ENCODE results near the gene MTA2. TPM values are rescaled to one million over a fixed set of nuclear protein-coding genes. Genes with fewer than 3 reads are reported as not detected.

Gene MTA2

GRCh38 chr11:62544581-62545436, 56.9 kb downstream of the MTA2 start:
- no peak overlapping the region for H4K8ac ChIP-seq (ENCODE audit: low read depth, low read length)
- no peak for DNase-seq (ENCODE audit: low spot score)

DNA sequence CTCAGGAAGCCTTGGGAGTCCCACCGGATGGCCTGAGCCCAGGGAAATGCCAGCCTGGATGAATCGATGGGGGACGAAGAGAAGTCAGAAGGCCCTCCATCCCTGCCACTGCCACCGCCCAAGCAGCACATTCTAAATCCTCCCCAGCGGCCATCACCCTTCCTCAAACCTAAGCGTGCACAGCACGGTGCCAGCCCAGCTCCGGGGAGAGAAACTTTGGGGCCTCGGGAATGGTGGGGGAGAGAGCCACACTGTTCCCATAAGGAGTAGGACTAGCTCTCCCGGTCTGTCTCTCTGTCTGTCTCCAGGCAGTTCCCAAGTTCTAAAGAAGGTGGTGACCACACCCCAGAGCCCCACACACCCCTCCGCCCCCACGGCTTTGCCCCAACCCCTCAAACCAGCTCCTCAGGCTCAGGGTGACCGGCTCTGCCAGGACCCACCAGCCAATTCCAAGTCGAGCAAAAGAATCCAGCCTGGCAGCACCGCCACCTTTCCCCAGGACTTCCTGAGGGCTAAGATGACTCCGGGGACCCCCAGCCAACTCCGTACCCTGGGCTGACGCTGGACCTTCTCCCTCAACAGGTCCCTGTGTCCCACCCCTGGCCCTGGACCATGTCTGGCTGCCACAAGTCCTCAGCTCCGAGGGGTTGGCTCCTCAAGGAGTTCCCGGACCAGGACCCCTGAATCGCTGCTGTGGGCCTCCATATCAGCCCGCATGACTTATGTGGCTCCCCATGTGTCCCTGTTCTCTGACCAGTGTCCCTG, 57.8 kb downstream of the MTA2 start:
- H2AK5ac ChIP-seq (ENCODE audit: low read depth, low read length), result peak overlapping the region; percentile 53
- H3K9me3 ChIP-seq (replicated peaks in 1 of 2; ENCODE audit: control insufficient read depth in 2 of 2, insufficient read depth in 1 of 2, low read depth in 1 of 2, low read length in 2 of 2), result no peaks in the 10 kb centered on the region
- H2BK12ac ChIP-seq (ENCODE audit: low read length), result peak overlapping the region; percentile 88
- no peak overlapping the region for H3K27ac ChIP-seq (replicated peaks; ENCODE audit: low read length)
- H3K4me3 ChIP-seq (ENCODE audit: low read length in 2 of 2), result no peak overlapping the region
- H2BK120ac ChIP-seq (ENCODE audit: low read depth, low read length), result no peak overlapping the region
- WGBS, 2 donors (ENCODE audit: extremely low coverage in 2 of 2, insufficient read length in 2 of 2, insufficient replicate concordance in 1 of 2), result no CpG with 5 or more reads among the region's 22 CpGs
- no peak overlapping the region for H4K91ac ChIP-seq (ENCODE audit: low read depth, low read length, poor library complexity)
- no peak overlapping the region for H4K8ac ChIP-seq (ENCODE audit: low read depth, low read length)
- peak overlapping the region; percentile 99 for H2BK15ac ChIP-seq (ENCODE audit: low read length)
- peaks cover 21 to 66% (median 47%) of the 10 kb centered on the region in 3 experiments for H3K27me3 ChIP-seq (ENCODE audit: control insufficient read depth in 3 of 3, insufficient read depth in 3 of 3, low read depth in 1 of 3, low read length in 3 of 3)
- H2BK5ac ChIP-seq (ENCODE audit: low read length), result peak overlapping the region; percentile 48
- H3K14ac ChIP-seq (ENCODE audit: low read length), result no peak overlapping the region
- H3K18ac ChIP-seq (ENCODE audit: low read length), result peak overlapping the region; percentile 97
- H3K4me2 ChIP-seq (ENCODE audit: insufficient read depth, low read length, poor library complexity, severe bottlenecking), result no peak overlapping the region
- no peak for DNase-seq (ENCODE audit: low spot score)
- no peak overlapping the region for H2AFZ ChIP-seq (ENCODE audit: low read length)
- no peak overlapping the region for H3K23ac ChIP-seq (ENCODE audit: low read depth, low read length, poor library complexity)
- H3K4me1 ChIP-seq (ENCODE audit: control insufficient read depth in 2 of 2, insufficient read depth in 1 of 2, low read depth in 1 of 2, low read length in 2 of 2), result peaks cover 42 to 49% of the 10 kb centered on the region in 2 donors
- H3K79me1 ChIP-seq (ENCODE audit: low read depth, low read length), result peaks cover 5% of the 10 kb centered on the region
- H3K36me3 ChIP-seq (replicated peaks in 1 of 2; ENCODE audit: control insufficient read depth in 2 of 2, insufficient read depth in 2 of 2, low read length in 2 of 2), result no peaks in the 10 kb centered on the region
- no peak overlapping the region for H3K4ac ChIP-seq (ENCODE audit: low read length)
- no peak overlapping the region for H3K9ac ChIP-seq (ENCODE audit: low read depth, low read length, poor library complexity)

More at GRCh38 chr11:62544581-62545436, 56.9 kb downstream of the MTA2 start:
- H2BK120ac ChIP-seq (ENCODE audit: low read depth, low read length), result peak overlapping the region; percentile 53
- no peak overlapping the region for H4K91ac ChIP-seq (ENCODE audit: low read depth, low read length, poor library complexity)
- H3K14ac ChIP-seq (ENCODE audit: low read length), result peak overlapping the region; percentile 90
- H3K4me3 ChIP-seq (ENCODE audit: low read length in 2 of 2), result peak overlapping the region; percentile 45 to 96
- no peak overlapping the region for H3K27ac ChIP-seq (replicated peaks; ENCODE audit: low read length)
- no peaks in the 10 kb centered on the region for H3K36me3 ChIP-seq (replicated peaks in 1 of 2; ENCODE audit: control insufficient read depth in 2 of 2, insufficient read depth in 2 of 2, low read length in 2 of 2)
- peaks cover 21 to 69% (median 47%) of the 10 kb centered on the region in 3 experiments for H3K27me3 ChIP-seq (ENCODE audit: control insufficient read depth in 3 of 3, insufficient read depth in 3 of 3, low read depth in 1 of 3, low read length in 3 of 3)
- H2BK12ac ChIP-seq (ENCODE audit: low read length), result peak overlapping the region; percentile 88
- peak overlapping the region; percentile 97 for H3K4me2 ChIP-seq (ENCODE audit: insufficient read depth, low read length, poor library complexity, severe bottlenecking)
- H2BK5ac ChIP-seq (ENCODE audit: low read length), result peak overlapping the region; percentile 57
- H3K79me1 ChIP-seq (ENCODE audit: low read depth, low read length), result peaks cover 5% of the 10 kb centered on the region
- H2AFZ ChIP-seq (ENCODE audit: low read length), result peak overlapping the region; percentile 83
- peak overlapping the region; percentile 88 for H3K9ac ChIP-seq (ENCODE audit: low read depth, low read length, poor library complexity)
- H3K23ac ChIP-seq (ENCODE audit: low read depth, low read length, poor library complexity), result peak overlapping the region; percentile 98
- WGBS, 2 donors (ENCODE audit: extremely low coverage in 2 of 2, insufficient read length in 2 of 2, insufficient replicate concordance in 1 of 2), result no CpG with 5 or more reads among the region's 32 CpGs
- H3K4ac ChIP-seq (ENCODE audit: low read length), result no peak overlapping the region
- H3K4me1 ChIP-seq (ENCODE audit: control insufficient read depth in 2 of 2, insufficient read depth in 1 of 2, low read depth in 1 of 2, low read length in 2 of 2), result peaks cover 35 to 45% of the 10 kb centered on the region in 2 donors
- peak overlapping the region; percentile 99 for H2BK15ac ChIP-seq (ENCODE audit: low read length)
- H2AK5ac ChIP-seq (ENCODE audit: low read depth, low read length), result peak overlapping the region; percentile 53
- H3K18ac ChIP-seq (ENCODE audit: low read length), result peak overlapping the region; percentile 97
- H3K9me3 ChIP-seq (replicated peaks in 1 of 2; ENCODE audit: control insufficient read depth in 2 of 2, insufficient read depth in 1 of 2, low read depth in 1 of 2, low read length in 2 of 2), result no peaks in the 10 kb centered on the region

Small RNAs within 50 kb of the gene (small RNA-seq; reads per million reads assigned to genes)
- gene AP001458.1 (ENCODE audit: insufficient read depth), result not detected
- gene EEF1G (ENCODE audit: insufficient read depth), result not detected
- gene MIR6747 (ENCODE audit: insufficient read depth), result 22.9 reads per million, percentile 82 among the genes with 10 or more reads in this experiment
